GM18909 (cell line): Measurements from ENCODE around the gene TSPYL1.

ENCODE experiments used
- ATAC-seq: cut with Tn5 transposase; IDR thresholded peaks from one replicate; pipeline ENCODE4 v1.9.1; 2021; ENCODE audit warnings: mild to moderate bottlenecking; ENCODE audit not compliant: unreplicated experiment, poor library complexity

TSPYL1 gene

GRCh38 chr6:116265041-116265829 is 14.5 kb downstream of the TSPYL1 start:
- no peak for ATAC-seq

DNA sequence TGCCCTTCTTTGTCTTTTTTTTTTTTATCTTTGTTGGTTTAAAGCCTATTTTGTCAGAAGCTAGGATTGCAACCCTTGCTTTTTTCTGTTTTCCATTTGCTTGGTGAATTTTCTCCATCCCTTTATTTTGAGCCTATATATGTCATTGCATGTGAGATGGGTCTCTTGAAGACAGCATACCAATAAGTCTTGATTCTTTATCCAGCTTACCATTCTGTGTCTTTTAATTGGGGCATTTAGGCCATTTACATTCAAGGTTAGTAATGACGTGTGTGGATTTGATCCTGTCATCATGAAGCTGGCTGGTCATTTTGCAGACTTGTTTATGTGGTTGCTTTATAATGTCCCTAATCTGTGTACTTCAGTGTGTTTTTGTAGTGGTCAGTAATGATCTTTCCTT is 16.4 kb downstream of the TSPYL1 start:
- no peak for ATAC-seq

GRCh38 chr6:116258520-116258919 is 21.2 kb downstream of the TSPYL1 start:
- no peak for ATAC-seq

GRCh38 chr6:116256694-116257093 is 23.0 kb downstream of the TSPYL1 start:
- ATAC-seq = no peak

- ATAC-seq = no peak
Measured at GRCh38 chr6:116255246-116255800, 24.4 kb downstream of the TSPYL1 start.

DNA sequence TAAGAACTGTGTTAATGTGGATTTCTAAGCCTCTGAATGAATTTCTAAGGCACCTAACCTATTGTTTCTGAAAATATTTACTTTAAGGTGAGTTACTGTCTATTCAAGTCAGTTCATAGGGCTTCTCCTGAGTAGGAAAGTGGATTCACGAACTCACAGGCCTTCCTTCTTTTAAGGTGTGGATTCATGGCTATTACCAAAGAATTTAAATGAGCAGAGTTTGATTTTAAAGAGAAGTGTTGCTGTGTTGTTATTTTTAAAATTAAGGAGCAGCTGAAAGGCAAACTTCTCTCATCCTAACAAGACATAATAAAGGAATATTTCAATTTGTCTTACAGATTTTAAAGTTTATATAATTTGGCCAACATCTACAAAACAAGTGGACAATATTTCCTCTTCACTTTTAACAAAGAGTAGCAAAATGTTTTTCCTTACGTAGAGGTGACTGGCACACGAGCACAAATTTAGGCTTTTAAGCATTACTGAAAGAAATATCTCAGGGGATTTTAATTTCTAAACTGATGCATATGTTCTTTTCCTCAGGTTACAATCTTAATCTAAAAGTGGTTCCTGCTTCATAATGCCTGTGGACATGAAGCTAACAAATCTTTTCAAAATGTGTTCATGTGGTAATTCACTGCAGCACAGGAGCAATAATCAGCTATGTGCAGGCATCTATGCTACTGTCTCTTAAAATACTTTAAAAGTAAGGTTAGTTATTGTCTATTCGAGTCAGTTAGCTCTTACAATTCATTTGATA is 25.3 kb downstream of the TSPYL1 start:
- peak; percentile 36 for ATAC-seq

GRCh38 chr6:116253505-116254296 is 26.0 kb downstream of the TSPYL1 start, which contains the start of gene TSPYL4:
TSS of gene TSPYL4 (minus strand) at chr6:116254075. CDS start at chr6:116254008, 67 bp downstream.
- ATAC-seq = peak; percentile 100

DNA sequence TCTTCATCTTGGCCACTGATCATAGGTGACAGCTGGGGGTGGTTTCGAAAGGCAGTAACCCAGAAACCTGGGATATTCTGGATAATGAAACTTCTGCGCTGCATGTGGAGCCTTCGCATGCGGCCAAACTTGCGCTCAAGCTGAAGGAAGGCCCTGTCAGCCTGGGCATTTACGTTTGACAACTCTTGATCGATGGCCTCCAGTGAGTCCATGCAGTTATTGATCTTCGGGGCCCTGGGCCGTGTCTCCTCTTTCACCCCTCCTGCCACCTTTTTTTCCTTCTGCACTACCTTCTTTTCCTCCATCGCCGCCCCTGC is 26.6 kb downstream of the TSPYL1 start:
- ATAC-seq = no peak

GRCh38 chr6:116251568-116252384 is 28.0 kb downstream of the TSPYL1 start:
- no peak for ATAC-seq

GRCh38 chr6:116248577-116248976 is 31.2 kb downstream of the TSPYL1 start:
- no peak for ATAC-seq

DNA sequence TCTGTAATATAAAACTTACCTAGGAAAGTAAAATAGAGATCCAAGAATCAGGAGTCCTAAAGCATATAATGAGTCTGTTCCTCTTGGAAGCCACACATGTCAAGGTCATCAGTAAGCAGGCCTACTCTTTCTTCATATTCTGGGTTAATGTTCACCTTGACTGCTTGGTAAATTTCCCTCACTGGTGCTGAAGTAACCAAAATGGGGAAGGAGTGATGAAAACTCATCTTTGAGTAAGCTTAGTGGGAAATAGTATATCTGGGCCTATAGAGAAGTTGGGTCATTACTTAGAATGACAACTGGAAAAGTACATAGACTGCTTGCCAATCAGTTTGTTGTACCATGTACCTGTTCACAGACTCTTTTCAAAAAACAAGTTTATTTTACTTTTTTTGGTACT is 32.4 kb downstream of the TSPYL1 start:
- peak; percentile 43 for ATAC-seq

DNA sequence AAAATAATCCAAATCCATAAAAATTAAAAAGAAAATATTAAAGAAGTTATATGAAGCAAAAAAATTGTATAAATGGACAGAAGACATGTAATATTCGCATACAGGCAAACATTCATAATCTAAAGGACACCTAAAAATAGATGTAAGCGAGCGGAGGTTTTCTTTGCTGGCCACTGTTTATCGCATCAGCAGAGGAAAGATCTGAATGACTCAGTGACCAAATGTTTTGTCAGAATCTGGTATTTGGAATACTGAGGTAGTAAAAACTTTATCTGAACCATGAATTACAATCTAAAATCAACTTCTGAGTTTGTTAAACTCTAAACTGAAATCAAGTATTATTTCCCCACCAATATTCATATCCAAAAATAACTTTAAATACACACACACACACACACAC is 33.6 kb downstream of the TSPYL1 start:
- no peak for ATAC-seq

- no peak for ATAC-seq
Measured at GRCh38 chr6:116244284-116244683, 35.4 kb downstream of the TSPYL1 start.

DNA sequence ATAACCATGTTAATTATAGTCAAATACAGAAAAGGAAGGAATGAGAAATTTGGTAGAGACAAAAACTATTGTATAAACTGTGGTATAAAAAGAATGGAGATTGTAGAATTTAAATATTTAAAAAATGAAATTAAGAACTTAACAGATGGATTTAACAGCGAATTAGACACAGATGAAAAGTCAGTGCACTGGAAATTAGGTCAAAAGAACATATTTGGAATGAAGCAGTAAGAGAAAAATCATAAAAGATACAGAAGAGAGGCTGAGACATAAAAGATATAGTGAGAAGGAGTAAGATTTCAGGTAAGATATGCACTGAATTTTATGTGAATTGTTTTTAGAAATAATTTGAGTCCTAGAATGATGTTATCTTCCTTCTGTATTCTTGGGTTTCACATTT is 39.9 kb downstream of the TSPYL1 start:
- ATAC-seq = no peak

DNA sequence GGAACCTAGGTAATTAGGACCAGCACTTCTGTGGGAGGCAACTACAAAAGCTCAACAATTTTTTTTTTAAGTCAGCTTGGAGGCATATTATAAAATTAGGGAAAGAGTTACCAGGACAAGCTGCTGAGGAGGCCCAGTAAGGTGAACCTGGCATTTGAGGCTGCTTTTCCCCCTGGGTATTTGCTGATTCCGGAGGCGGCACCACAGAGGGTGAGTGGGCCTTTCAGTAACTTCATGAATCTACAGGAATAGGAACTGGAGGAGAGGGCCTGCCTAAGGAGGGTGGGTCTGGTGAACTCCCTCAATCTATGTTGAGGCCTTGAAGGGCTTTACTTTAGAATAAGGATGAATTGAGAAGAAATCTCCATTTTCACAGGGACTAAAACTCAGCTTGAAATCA is 40.5 kb downstream of the TSPYL1 start:
- ATAC-seq = no peak

DNA sequence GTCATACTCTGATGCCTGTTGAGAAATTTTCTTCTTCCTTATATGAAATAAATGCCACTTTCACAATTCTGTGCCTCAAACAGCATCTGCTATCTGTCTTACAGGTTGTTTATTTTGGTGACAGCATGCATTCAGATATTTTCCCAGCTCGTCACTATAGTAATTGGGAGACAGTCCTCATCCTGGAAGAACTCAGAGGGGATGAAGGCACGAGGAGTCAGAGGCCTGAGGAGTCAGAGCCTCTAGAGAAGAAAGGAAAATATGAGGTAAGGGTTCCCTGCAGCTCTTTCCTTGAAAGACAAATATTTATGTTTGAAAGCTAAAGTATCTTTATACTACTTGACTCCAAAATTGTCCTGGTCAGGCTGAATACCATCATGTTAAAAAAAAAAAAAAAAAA is 41.6 kb downstream of the TSPYL1 start:
- no peak for ATAC-seq

DNA sequence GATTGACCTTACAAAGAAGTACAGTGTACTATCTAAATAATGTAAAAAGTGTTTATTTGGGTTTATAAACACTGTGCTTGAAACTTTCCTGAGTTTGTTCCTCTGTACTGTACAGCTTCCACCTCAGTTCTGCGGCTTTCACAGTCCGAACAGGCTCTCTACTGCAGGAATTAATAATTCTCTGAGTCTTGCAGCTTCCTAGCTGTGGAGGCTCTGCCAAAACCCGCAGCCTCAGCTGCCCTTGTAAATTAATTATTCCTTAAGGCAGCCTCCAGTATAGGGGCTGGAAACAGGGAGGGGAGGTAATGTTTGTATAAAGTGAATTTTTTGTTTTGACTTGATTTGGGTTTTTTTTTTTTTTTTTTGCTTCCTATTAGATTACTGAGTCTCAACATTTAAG is 45.0 kb downstream of the TSPYL1 start:
- no peak for ATAC-seq

GRCh38 chr6:116229287-116229913 is 50.3 kb downstream of the TSPYL1 start:
- ATAC-seq = no peak
